Sigmoid colon (tissue), 4 donors: ENCODE results near the gene NTNG2.

ENCODE experiments used
- POLR2A ChIP-seq, 2 donors: fragments of 450-650 bp; IDR thresholded peaks; one replicate each; pipeline ENCODE4 v1.6.1; 2016; ENCODE audit warnings: antibody characterized with exemption in 2 of 2, mild to moderate bottlenecking in 2 of 2, moderate library complexity in 2 of 2
- POLR2AphosphoS5 ChIP-seq, 4 donors: sonication (generic); formaldehyde crosslinking; IDR thresholded peaks; one replicate each; pipeline ENCODE4 v1.6.1; 2017; ENCODE audit warnings: antibody characterized with exemption in 4 of 4
- TF ChIP-seq, protein P1 (sequence below), 4 experiments: fragments of 450-650 bp in 3 of 4; fragments of 200-600 bp in 1 of 4; IDR thresholded peaks; one replicate each; pipeline ENCODE4 v1.5.1; 2016 to 2019; ENCODE audit warnings: antibody characterized with exemption in 4 of 4, mild to moderate bottlenecking in 3 of 4, moderate library complexity in 2 of 4

DNA sequence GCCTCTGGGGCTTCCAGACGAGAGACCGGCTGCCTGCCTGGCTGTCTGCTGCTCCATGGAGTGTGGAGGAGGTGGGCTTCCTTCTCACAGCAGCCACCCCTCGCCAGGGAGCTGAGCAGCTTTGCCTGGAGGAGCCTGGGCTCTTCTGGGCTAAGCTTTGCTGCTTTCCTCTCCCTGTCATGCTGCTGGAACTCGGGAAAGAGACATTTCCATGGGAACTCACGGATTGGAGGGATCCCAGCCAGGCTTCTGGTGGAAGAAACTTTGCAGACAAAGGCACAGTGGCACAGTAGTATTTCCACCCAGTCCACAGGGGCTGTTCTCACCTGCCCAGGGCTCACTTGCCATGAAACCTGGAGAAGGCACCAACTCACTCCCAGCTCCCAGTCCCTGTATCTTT lies 5.6 kb upstream of the NTNG2 start:
- TF ChIP-seq POLR2A (IDR thresholded peaks at IDR 0.05) (no peak), POLR2AphosphoS5 (IDR thresholded peaks at IDR 0.05) (no peak)
- TF ChIP-seq, protein P1, sequence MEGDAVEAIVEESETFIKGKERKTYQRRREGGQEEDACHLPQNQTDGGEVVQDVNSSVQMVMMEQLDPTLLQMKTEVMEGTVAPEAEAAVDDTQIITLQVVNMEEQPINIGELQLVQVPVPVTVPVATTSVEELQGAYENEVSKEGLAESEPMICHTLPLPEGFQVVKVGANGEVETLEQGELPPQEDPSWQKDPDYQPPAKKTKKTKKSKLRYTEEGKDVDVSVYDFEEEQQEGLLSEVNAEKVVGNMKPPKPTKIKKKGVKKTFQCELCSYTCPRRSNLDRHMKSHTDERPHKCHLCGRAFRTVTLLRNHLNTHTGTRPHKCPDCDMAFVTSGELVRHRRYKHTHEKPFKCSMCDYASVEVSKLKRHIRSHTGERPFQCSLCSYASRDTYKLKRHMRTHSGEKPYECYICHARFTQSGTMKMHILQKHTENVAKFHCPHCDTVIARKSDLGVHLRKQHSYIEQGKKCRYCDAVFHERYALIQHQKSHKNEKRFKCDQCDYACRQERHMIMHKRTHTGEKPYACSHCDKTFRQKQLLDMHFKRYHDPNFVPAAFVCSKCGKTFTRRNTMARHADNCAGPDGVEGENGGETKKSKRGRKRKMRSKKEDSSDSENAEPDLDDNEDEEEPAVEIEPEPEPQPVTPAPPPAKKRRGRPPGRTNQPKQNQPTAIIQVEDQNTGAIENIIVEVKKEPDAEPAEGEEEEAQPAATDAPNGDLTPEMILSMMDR (IDR thresholded peaks at IDR 0.05), result no peak
